ENCODE data around the gene SMCO2. TPM values are rescaled to one million over a fixed set of nuclear protein-coding genes. Genes with fewer than 3 reads are reported as not detected.

SMCO2 gene
- total and polyA plus RNA-seq, 4 donors: not detected

- H3K9me3 ChIP-seq (ENCODE audit: control insufficient read depth in 4 of 4, low read length in 3 of 4): no peaks in the 10 kb centered on the region
- no peak overlapping the region for H3K9ac ChIP-seq (ENCODE audit: low read depth in 1 of 2, low read length in 2 of 2)
- no peak for DNase-seq (ENCODE audit: low spot score)
- 86% methylated on average over 6 of the region's 6 CpGs for WGBS
- H3K27me3 ChIP-seq (ENCODE audit: control insufficient read depth in 4 of 4, insufficient read depth in 4 of 4, low read length in 3 of 4): no peaks in the 10 kb centered on the region
- H3K36me3 ChIP-seq (ENCODE audit: control insufficient read depth in 4 of 4, insufficient read depth in 3 of 4, low read depth in 1 of 4, low read length in 3 of 4): peaks cover 0 to 5% (median 1%) of the 10 kb centered on the region in 4 donors
- no peak overlapping the region for H3K27ac ChIP-seq (ENCODE audit: low read depth in 1 of 2, low read length in 2 of 2)
- no peak for TF ChIP-seq TAF1 (conservative IDR thresholded peaks at IDR 0.05)
- TF ChIP-seq FOXA1 (IDR thresholded peaks at IDR 0.05): no peak
- TF ChIP-seq EGR1 (IDR thresholded peaks at IDR 0.05; ENCODE audit: low read depth in 2 of 2): no peak
- TF ChIP-seq, protein P1, sequence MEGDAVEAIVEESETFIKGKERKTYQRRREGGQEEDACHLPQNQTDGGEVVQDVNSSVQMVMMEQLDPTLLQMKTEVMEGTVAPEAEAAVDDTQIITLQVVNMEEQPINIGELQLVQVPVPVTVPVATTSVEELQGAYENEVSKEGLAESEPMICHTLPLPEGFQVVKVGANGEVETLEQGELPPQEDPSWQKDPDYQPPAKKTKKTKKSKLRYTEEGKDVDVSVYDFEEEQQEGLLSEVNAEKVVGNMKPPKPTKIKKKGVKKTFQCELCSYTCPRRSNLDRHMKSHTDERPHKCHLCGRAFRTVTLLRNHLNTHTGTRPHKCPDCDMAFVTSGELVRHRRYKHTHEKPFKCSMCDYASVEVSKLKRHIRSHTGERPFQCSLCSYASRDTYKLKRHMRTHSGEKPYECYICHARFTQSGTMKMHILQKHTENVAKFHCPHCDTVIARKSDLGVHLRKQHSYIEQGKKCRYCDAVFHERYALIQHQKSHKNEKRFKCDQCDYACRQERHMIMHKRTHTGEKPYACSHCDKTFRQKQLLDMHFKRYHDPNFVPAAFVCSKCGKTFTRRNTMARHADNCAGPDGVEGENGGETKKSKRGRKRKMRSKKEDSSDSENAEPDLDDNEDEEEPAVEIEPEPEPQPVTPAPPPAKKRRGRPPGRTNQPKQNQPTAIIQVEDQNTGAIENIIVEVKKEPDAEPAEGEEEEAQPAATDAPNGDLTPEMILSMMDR (IDR thresholded peaks at IDR 0.05; ENCODE audit: low read depth, low read length, missing input control): no peak
- TF ChIP-seq HNF4A (conservative IDR thresholded peaks at IDR 0.05): no peak
- TF ChIP-seq REST (IDR thresholded peaks at IDR 0.05): no peak
- TF ChIP-seq, protein P2, sequence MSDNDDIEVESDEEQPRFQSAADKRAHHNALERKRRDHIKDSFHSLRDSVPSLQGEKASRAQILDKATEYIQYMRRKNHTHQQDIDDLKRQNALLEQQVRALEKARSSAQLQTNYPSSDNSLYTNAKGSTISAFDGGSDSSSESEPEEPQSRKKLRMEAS (IDR thresholded peaks at IDR 0.05): no peak
- TF ChIP-seq ZBTB33 (IDR thresholded peaks at IDR 0.05): no peak
- no peak for TF ChIP-seq FOXA2 (IDR thresholded peaks at IDR 0.05)
- no peak for TF ChIP-seq HNF4G (IDR thresholded peaks at IDR 0.05)
- no peak for TF ChIP-seq NR2F2 (IDR thresholded peaks at IDR 0.05)
- H3K4me3 ChIP-seq (ENCODE audit: low read depth in 1 of 3, low read length in 3 of 3): no peak overlapping the region
- H3K4me1 ChIP-seq (ENCODE audit: control insufficient read depth in 4 of 4, insufficient read depth in 4 of 4, low read length in 3 of 4): peaks cover 0 to 10% (median 8%) of the 10 kb centered on the region in 4 donors
These were observed 87.7 kb downstream of the SMCO2 start for GRCh38 chr12:27534060-27534764.

DNA sequence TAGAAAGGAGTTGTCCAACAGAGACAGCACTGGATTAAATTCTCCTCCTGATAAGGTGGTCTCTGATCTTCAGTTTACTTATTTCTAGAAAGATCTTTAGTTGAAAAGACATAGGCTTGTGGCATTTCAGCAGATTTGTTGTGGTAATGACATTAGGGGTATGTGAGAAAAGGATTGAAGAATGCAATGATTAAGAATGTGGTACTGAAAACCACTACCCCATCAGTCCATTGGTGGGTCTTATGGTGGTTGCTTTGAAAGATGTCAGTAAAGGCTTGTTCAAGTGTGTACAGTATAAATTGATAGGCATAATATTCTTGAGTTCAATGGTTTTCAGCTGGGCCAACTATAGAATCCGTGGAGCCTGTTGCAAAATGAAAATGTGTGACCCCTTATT, 88.2 kb downstream of the SMCO2 start:
- Histone ChIP-seq H3K9me3 (ENCODE audit: control insufficient read depth in 4 of 4, low read length in 3 of 4) (no peaks in the 10 kb centered on the region), H3K27me3 (ENCODE audit: control insufficient read depth in 4 of 4, insufficient read depth in 4 of 4, low read length in 3 of 4) (no peaks in the 10 kb centered on the region), H3K4me1 (ENCODE audit: control insufficient read depth in 4 of 4, insufficient read depth in 4 of 4, low read length in 3 of 4) (peaks cover 1 to 12% (median 9%) of the 10 kb centered on the region in 4 donors), H3K27ac (ENCODE audit: low read depth in 1 of 2, low read length in 2 of 2) (no peak overlapping the region), H3K9ac (ENCODE audit: low read depth in 1 of 2, low read length in 2 of 2) (no peak overlapping the region), H3K36me3 (ENCODE audit: control insufficient read depth in 4 of 4, insufficient read depth in 3 of 4, low read depth in 1 of 4, low read length in 3 of 4) (peaks cover 0 to 5% (median 1%) of the 10 kb centered on the region in 4 donors), H3K4me3 (ENCODE audit: low read depth in 1 of 3, low read length in 3 of 3) (no peak overlapping the region)
- DNase-seq (ENCODE audit: low spot score): no peak
- WGBS: 91% methylated on average over 1 of the region's 1 CpG
- TF ChIP-seq ZBTB33 (IDR thresholded peaks at IDR 0.05) (no peak), HNF4A (conservative IDR thresholded peaks at IDR 0.05) (no peak), SP1 (IDR thresholded peaks at IDR 0.05) (no peak), FOXA1 (IDR thresholded peaks at IDR 0.05) (no peak), YY1 (IDR thresholded peaks at IDR 0.05) (no peak), GABPA (IDR thresholded peaks at IDR 0.05 in 1 of 2, conservative IDR thresholded peaks at IDR 0.05 in 1 of 2) (no peak), FOXA2 (IDR thresholded peaks at IDR 0.05) (no peak), TAF1 (conservative IDR thresholded peaks at IDR 0.05) (no peak), RAD21 (IDR thresholded peaks at IDR 0.05) (no peak), REST (IDR thresholded peaks at IDR 0.05) (no peak)

Measured in liver (tissue), 9 donors.